Measurements from ENCODE around the gene CAMLG.

DNA sequence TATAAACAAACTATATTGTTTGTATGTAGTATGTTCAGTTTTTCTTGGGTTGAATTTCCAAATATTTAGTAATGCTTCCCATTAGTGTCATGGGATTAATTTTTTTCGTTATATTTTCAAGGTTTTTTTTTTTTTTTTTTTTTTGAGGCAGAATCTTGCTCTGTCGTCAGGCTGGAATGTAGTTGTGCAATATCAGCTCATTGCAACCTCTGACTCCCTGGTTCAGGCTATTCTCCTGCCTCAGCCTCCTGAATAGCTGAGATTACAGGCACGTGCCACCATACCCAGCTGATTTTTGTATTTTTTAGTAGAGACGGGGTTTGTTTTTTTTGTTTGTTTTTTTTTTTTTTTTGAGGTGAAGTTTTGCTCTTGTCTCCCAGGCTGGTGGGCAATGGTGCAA is 30.9 kb downstream of the CAMLG start:
- TF ChIP-seq YY1 (tag by site-specific recombination; IDR thresholded peaks at IDR 0.05) (no peak), HOXA7 (CRISPR knock-in tag; IDR thresholded peaks at IDR 0.05; ENCODE audit: borderline replicate concordance) (no peak), ZNF404 (tag by site-specific recombination; IDR thresholded peaks at IDR 0.05) (no peak), ZNF292 (tag by site-specific recombination; IDR thresholded peaks at IDR 0.05; ENCODE audit: borderline replicate concordance, low read depth) (no peak), ZBTB7A (tag by site-specific recombination; IDR thresholded peaks at IDR 0.05; ENCODE audit: low read depth) (no peak), ZBTB17 (tag by site-specific recombination; IDR thresholded peaks at IDR 0.05) (no peak), ZBTB20 (tag by site-specific recombination; IDR thresholded peaks at IDR 0.05) (no peak), REPIN1 (tag by site-specific recombination; IDR thresholded peaks at IDR 0.05; ENCODE audit: low read depth) (no peak), ZBTB8A (tag by site-specific recombination; IDR thresholded peaks at IDR 0.05) (no peak)
- TF ChIP-seq, protein P1, sequence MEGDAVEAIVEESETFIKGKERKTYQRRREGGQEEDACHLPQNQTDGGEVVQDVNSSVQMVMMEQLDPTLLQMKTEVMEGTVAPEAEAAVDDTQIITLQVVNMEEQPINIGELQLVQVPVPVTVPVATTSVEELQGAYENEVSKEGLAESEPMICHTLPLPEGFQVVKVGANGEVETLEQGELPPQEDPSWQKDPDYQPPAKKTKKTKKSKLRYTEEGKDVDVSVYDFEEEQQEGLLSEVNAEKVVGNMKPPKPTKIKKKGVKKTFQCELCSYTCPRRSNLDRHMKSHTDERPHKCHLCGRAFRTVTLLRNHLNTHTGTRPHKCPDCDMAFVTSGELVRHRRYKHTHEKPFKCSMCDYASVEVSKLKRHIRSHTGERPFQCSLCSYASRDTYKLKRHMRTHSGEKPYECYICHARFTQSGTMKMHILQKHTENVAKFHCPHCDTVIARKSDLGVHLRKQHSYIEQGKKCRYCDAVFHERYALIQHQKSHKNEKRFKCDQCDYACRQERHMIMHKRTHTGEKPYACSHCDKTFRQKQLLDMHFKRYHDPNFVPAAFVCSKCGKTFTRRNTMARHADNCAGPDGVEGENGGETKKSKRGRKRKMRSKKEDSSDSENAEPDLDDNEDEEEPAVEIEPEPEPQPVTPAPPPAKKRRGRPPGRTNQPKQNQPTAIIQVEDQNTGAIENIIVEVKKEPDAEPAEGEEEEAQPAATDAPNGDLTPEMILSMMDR (tag by site-specific recombination; IDR thresholded peaks at IDR 0.05): no peak
- TF ChIP-seq, protein P2, sequence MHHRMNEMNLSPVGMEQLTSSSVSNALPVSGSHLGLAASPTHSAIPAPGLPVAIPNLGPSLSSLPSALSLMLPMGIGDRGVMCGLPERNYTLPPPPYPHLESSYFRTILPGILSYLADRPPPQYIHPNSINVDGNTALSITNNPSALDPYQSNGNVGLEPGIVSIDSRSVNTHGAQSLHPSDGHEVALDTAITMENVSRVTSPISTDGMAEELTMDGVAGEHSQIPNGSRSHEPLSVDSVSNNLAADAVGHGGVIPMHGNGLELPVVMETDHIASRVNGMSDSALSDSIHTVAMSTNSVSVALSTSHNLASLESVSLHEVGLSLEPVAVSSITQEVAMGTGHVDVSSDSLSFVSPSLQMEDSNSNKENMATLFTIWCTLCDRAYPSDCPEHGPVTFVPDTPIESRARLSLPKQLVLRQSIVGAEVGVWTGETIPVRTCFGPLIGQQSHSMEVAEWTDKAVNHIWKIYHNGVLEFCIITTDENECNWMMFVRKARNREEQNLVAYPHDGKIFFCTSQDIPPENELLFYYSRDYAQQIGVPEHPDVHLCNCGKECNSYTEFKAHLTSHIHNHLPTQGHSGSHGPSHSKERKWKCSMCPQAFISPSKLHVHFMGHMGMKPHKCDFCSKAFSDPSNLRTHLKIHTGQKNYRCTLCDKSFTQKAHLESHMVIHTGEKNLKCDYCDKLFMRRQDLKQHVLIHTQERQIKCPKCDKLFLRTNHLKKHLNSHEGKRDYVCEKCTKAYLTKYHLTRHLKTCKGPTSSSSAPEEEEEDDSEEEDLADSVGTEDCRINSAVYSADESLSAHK (tag by site-specific recombination; IDR thresholded peaks at IDR 0.05): no peak
- TF ChIP-seq, protein P3, sequence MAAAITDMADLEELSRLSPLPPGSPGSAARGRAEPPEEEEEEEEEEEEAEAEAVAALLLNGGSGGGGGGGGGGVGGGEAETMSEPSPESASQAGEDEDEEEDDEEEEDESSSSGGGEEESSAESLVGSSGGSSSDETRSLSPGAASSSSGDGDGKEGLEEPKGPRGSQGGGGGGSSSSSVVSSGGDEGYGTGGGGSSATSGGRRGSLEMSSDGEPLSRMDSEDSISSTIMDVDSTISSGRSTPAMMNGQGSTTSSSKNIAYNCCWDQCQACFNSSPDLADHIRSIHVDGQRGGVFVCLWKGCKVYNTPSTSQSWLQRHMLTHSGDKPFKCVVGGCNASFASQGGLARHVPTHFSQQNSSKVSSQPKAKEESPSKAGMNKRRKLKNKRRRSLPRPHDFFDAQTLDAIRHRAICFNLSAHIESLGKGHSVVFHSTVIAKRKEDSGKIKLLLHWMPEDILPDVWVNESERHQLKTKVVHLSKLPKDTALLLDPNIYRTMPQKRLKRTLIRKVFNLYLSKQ (tag by site-specific recombination; IDR thresholded peaks at IDR 0.05; ENCODE audit: borderline replicate concordance): no peak
